GM12878 (cell line): ENCODE data around the gene AP4E1. TPM values are rescaled to one million over a fixed set of nuclear protein-coding genes. Genes with fewer than 3 reads are reported as not detected.
"Not testable (repeated sequence)": the region's sequence is repeated elsewhere in the genome, so short reads cannot be mapped to it uniquely, and the experiment has no call there.

ENCODE experiments used
- ATAC-seq: fragments of 200-7000 bp; cut with Tn5 transposase; 3 replicates; pipeline ENCODE4 v1.9.1; 2020; ENCODE audit warnings: mild to moderate bottlenecking, moderate library complexity
- BruUV-seq: library from RNA; stranded (reverse); fragments of 400-500 nt; replicated peaks from 2 replicates; lab custom pipeline; 2021; lab: Mats Ljungman, UMichigan
- CTCF ChIA-PET: fragments of 300-600 bp; sonication (Branson Sonifier 250); formaldehyde crosslinking; extraction: SDS; loops from one replicate; lab custom pipeline; 2021; ENCODE audit warnings: inconsistent platforms; lab: Yijun Ruan, JAX
- POLR2A ChIA-PET: fragments of 350-600 bp; formaldehyde crosslinking; extraction: SDS; loops from one replicate; lab custom pipeline; 2021; ENCODE audit warnings: inconsistent platforms; lab: Charles Lee
- RAD21 ChIA-PET: fragments of 300-600 bp; sonication (Branson Sonifier 250); formaldehyde crosslinking; loops from one replicate; lab custom pipeline; 2023; ENCODE audit warnings: antibody characterized with exemption; ENCODE audit not compliant: unreplicated experiment; lab: Charles Lee
- SMC1A ChIA-PET: fragments of 300-600 bp; sonication (Branson Sonifier 250); formaldehyde crosslinking; loops from one replicate; lab custom pipeline; 2023; ENCODE audit not compliant: unreplicated experiment, uncharacterized antibody; lab: Charles Lee
- DNase-seq: peaks from one replicate; pipeline ENCODE4 v3.0.0-alpha.2; 2011; ENCODE audit warnings: low read depth, low spot score
- FAIRE-seq: peaks from 3 replicates; lab custom pipeline; 2011; peaks lifted over from hg19 to GRCh38; lab: Jason Lieb, UNC
- H2AFZ ChIP-seq: 2 replicates; pipeline ENCODE4 v1.6.0; 2011; ENCODE audit warnings: low read depth, low read length, control low read depth; ENCODE audit not compliant: control insufficient read depth
- H3K27ac ChIP-seq: 2 replicates; pipeline ENCODE4 v1.5.1; 2011; ENCODE audit warnings: control low read depth; ENCODE audit not compliant: control insufficient read depth, insufficient read depth
- H3K27me3 ChIP-seq, 2 experiments: replicated peaks in 1 of 2; 2 replicates each; pipeline versions ENCODE4 v1.6.0 to v1.6.1; 2011; ENCODE audit warnings: low read length in 1 of 2; ENCODE audit not compliant: control insufficient read depth in 2 of 2, insufficient read depth in 2 of 2
- H3K36me3 ChIP-seq, 2 experiments: 2 replicates each; pipeline ENCODE4 v1.5.1; 2011; ENCODE audit warnings: low read length in 1 of 2; ENCODE audit not compliant: control insufficient read depth in 2 of 2, insufficient read depth in 2 of 2
- H3K4me1 ChIP-seq: 2 replicates; pipeline ENCODE4 v1.6.1; 2011; ENCODE audit warnings: mild to moderate bottlenecking, low read length, moderate library complexity, mixed read lengths; ENCODE audit not compliant: control insufficient read depth, insufficient read depth
- H3K4me2 ChIP-seq: 2 replicates; pipeline ENCODE4 v1.6.0; 2011; ENCODE audit warnings: control low read depth; ENCODE audit not compliant: control insufficient read depth, insufficient read depth
- H3K4me3 ChIP-seq: fragments of 200-600 bp; sonication (generic); 2 replicates; pipeline ENCODE4 v1.5.1; 2016
- H3K79me2 ChIP-seq: 2 replicates; pipeline ENCODE4 v1.6.0; 2011; ENCODE audit warnings: low read length; ENCODE audit not compliant: control insufficient read depth, insufficient read depth
- H3K9ac ChIP-seq: 2 replicates; pipeline ENCODE4 v1.8.0; 2011; ENCODE audit warnings: low read length, control low read depth, mixed read lengths; ENCODE audit not compliant: control insufficient read depth, insufficient read depth
- H3K9me3 ChIP-seq: replicated peaks from 3 replicates; pipeline ENCODE4 v1.5.1; 2011; ENCODE audit warnings: mild to moderate bottlenecking, low read length; ENCODE audit not compliant: control insufficient read depth, insufficient read depth
- H4K20me1 ChIP-seq: 2 replicates; pipeline ENCODE4 v1.6.0; 2011; ENCODE audit not compliant: control insufficient read depth, insufficient read depth
- ASH2L ChIP-seq: fragments of 300-600, 200-600 bp; sonication (generic); IDR thresholded peaks from 2 replicates; pipeline ENCODE4 v1.6.1; 2017; ENCODE audit warnings: low read depth, mild to moderate bottlenecking, borderline replicate concordance
- HDAC2 ChIP-seq: fragments of 200-600 bp; sonication (generic); IDR thresholded peaks from 2 replicates; pipeline ENCODE4 v1.6.1; 2017
- MYC ChIP-seq: IDR thresholded peaks from 2 replicates; pipeline ENCODE4 v1.6.1; 2011; ENCODE audit warnings: mild to moderate bottlenecking, low read length, moderate library complexity, inconsistent platforms; ENCODE audit not compliant: insufficient read depth, insufficient replicate concordance, insufficient read length, severe bottlenecking
- SRF ChIP-seq, 2 experiments: IDR thresholded peaks; 2 replicates each; pipeline ENCODE4 v1.6.1; 2011; ENCODE audit warnings: low read depth in 2 of 2, low read length in 2 of 2, mild to moderate bottlenecking in 1 of 2, moderate library complexity in 1 of 2
- TCF7 ChIP-seq: IDR thresholded peaks from 2 replicates; pipeline ENCODE4 v1.6.1; 2014; ENCODE audit warnings: antibody characterized with exemption, borderline replicate concordance
- ZBED1 ChIP-seq: IDR thresholded peaks from 2 replicates; pipeline ENCODE4 v1.6.1; 2016; ENCODE audit warnings: borderline replicate concordance
- WGBS: methylation state at CpG from one replicate; pipeline ENCODE4 v1.1.6; 2016; ENCODE audit warnings: low lambda C conversion rate; ENCODE audit not compliant: insufficient replicate concordance, insufficient coverage; ENCODE audit errors: missing lambda C conversion rate; 5-methylcytosine and 5-hydroxymethylcytosine counted together
- in situ Hi-C: fragments of 300-500 bp; cut with MboI; formaldehyde crosslinking; loops from 9 replicates; pipeline ENCODE4 v1.14.3; 2018; ENCODE audit warnings: mixed read lengths
- intact Hi-C: fragments of 100-400 bp; cut with micrococcal nuclease; formaldehyde crosslinking; loops from one replicate; pipeline ENCODE4 v1.14.2; 2022; ENCODE audit not compliant: unreplicated experiment
- polyA plus RNA-seq, 11 experiments: library from polyadenylated mRNA; depleted of rRNA in 4 of 11; unstranded in 6 of 11; stranded (reverse) in 5 of 11; fragments of >200 nt; fragmentation: Nextera tagmentation in 4 of 11; fragmentation: Illumina TruSeq in 1 of 11; extraction: Ambion mirVana in 4 of 11; extraction: Trizol in 1 of 11; gene quantifications; 1 replicate in 1 of 11; 2 replicates in 10 of 11; pipeline versions ENCODE4 v1.2.1 to v1.2.3, GENCODE V29; 2011 to 2016; ENCODE audit warnings: inconsistent platforms in 2 of 11, missing spikeins in 2 of 11, low read depth in 1 of 11
- total RNA-seq, 4 experiments: library from RNA; depleted of rRNA in 3 of 4; stranded (reverse); fragments of >200 nt in 3 of 4; fragmentation: Illumina TruSeq in 1 of 4; extraction: Trizol in 1 of 4; gene quantifications; 2 replicates each; pipeline versions ENCODE4 v1.2.1 to v1.2.3, GENCODE V29; 2013 to 2021
- TF ChIP-seq, protein P1 (sequence below): fragments of 450-650 bp; formaldehyde crosslinking; IDR thresholded peaks from 2 replicates; pipeline ENCODE4 v1.4.0; 2022; ENCODE audit warnings: mild to moderate bottlenecking, moderate library complexity

AP4E1 gene
- total and polyA plus RNA-seq, 10 of the 15 experiments (the other 5 are each of a cell fraction or from before 2014, with no cell fraction given), result 1.2 to 11.4 (median 6.7) TPM

DNA sequence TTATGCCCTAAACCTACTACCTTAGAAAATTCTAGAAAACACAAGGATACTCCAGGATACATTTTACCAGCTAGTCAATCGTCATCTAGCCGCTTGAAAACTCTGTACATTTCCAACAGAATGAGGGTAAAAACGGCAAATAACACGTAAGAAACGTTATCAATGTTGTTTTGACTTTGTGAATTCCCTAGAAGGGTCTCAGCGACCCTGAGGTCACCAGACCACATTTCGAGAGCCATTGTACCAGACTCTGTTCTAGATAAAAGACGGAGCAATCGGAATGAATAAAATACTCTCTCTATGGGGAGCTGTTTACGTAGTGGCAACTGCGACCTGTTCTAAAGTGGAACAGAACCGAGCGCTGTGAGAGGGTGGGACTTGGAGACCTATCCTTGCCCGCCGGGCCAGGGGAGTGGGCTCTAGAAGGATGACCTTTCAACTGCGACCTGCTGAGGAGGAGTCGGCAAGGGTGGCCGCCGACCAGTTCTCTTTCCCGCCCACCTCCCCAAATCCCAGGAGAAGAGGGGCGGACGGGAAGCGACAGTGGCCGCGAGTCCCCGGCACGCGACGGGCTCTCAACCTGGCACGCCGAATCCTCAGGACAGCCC, 778 bp upstream of the AP4E1 start (continued):
- TF ChIP-seq, protein P1, sequence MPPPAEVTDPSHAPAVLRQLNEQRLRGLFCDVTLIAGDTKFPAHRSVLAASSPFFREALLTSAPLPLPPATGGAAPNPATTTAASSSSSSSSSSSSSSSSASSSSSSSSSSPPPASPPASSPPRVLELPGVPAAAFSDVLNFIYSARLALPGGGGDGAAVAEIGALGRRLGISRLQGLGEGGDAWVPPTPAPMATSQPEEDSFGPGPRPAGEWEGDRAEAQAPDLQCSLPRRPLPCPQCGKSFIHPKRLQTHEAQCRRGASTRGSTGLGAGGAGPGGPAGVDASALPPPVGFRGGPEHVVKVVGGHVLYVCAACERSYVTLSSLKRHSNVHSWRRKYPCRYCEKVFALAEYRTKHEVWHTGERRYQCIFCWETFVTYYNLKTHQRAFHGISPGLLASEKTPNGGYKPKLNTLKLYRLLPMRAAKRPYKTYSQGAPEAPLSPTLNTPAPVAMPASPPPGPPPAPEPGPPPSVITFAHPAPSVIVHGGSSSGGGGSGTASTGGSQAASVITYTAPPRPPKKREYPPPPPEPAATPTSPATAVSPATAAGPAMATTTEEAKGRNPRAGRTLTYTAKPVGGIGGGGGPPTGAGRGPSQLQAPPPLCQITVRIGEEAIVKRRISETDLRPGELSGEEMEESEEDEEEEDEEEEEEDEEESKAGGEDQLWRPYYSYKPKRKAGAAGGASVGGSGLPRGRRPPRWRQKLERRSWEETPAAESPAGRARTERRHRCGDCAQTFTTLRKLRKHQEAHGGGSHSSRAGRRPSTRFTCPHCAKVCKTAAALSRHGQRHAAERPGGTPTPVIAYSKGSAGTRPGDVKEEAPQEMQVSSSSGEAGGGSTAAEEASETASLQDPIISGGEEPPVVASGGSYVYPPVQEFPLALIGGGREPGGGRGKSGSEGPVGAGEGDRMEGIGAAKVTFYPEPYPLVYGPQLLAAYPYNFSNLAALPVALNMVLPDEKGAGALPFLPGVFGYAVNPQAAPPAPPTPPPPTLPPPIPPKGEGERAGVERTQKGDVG (CRISPR knock-in tag), result no peak
- no peak for TF ChIP-seq MYC
- no peak for TF ChIP-seq TCF7
- no peak for TF ChIP-seq SRF (IDR thresholded peaks at IDR 0.05; ENCODE audit: low read depth in 2 of 2, low read length in 2 of 2)

DNA sequence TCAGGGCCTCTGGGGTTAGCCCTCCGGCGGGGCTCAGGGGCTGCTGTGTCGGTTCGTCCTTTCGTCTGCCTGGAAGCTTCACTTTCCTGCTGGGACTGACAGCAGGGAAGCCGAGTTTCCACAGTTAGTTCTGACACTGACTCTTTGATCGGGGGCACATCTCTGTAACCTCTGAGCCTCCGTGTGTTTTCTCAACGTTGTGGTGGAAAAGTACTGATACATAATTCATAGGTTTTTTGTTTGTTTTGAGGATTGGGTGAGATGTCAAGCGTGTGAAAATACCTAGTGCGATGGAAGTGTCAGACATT, 481 bp downstream of the AP4E1 start:
- Histone ChIP-seq H3K36me3 (0 out of 4 replicates have a peak, but pooled peaks cover 0 to 3% of the 10 kb centered on the region in 2 experiments), H3K4me3 (peak overlapping the region; percentile 99), H3K9ac (peak overlapping the region; percentile 98), H3K4me1 (no peaks in the 10 kb centered on the region; the same call in 1 of the 2 replicates), H3K27ac (peak overlapping the region; percentile 90), H4K20me1 (no peaks in the 10 kb centered on the region), H3K4me2 (peak overlapping the region; percentile 81), H2AFZ (peak overlapping the region; percentile 89), H3K27me3 (no peaks in the 10 kb centered on the region), H3K9me3 (no peaks in the 10 kb centered on the region; the same call in 2 of the 3 replicates), H3K79me2 (peaks cover 20% of the 10 kb centered on the region)
- TSS peak; percentile 60 for BruUV-seq
- intact Hi-C loops, result loop anchor here (5.0 to 10.0 kb wide), 2 partner anchors 552 to 734 kb away; partner anchors contain the start of gene GABPB1
- CTCF ChIA-PET, result interaction anchor here (0.8 to 1.8 kb wide), 5 partner anchors 13 to 411 kb away, joined by 3 to 5 read pairs (median 3); no protein-coding TSS in a partner anchor
- in situ Hi-C loops, result loop anchor here (5.0 to 10.0 kb wide), 2 partner anchors 232 to 554 kb away; partner anchors contain the start of gene GABPB1
- DNase-seq, result no peak
- 0 out of 2 replicates have a peak, but pooled peaks have one; percentile 23 for TF ChIP-seq HDAC2
- TF ChIP-seq ZBED1, result no peak
- 0 out of 2 replicates have a peak, but pooled peaks have one; percentile 27 for TF ChIP-seq ASH2L
- ATAC-seq, result peak; percentile 2; the same call in 2 of the 3 replicates
- FAIRE-seq, result no peak
- RAD21 ChIA-PET, result interaction anchor here (0.9 to 2.0 kb wide), 9 partner anchors 22 to 284 kb away, joined by 3 to 8 read pairs (median 4); no protein-coding TSS in a partner anchor
- SMC1A ChIA-PET, result interaction anchor here (1.0 kb wide), 1 partner anchor 30 kb away, joined by 3 read pairs; no protein-coding TSS in a partner anchor
- POLR2A ChIA-PET, result interaction anchor here (0.6 kb wide), 1 partner anchor 24 kb away, joined by 3 read pairs; no protein-coding TSS in a partner anchor
- under 1% methylated on average over 7 of the region's 11 CpGs for WGBS

- SMC1A ChIA-PET, H3K9me3 ChIP-seq, FAIRE-seq, H2AFZ ChIP-seq, BruUV-seq, H3K4me3 ChIP-seq, H3K27me3 ChIP-seq, H3K9ac ChIP-seq, intact Hi-C loops, POLR2A ChIA-PET, ATAC-seq, H3K36me3 ChIP-seq, DNase-seq, H3K4me1 ChIP-seq, H3K27ac ChIP-seq, H4K20me1 ChIP-seq, in situ Hi-C loops: not testable (repeated sequence)
- ChIA-PET RAD21 (interaction anchor here (1.7 to 2.0 kb wide), 2 partner anchors 32 to 155 kb away, joined by 4 to 8 read pairs; no protein-coding TSS in a partner anchor), CTCF (interaction anchor here (1.2 to 1.8 kb wide), 2 partner anchors 25 to 283 kb away, joined by 4 to 5 read pairs; no protein-coding TSS in a partner anchor)
- H3K4me2 ChIP-seq, result 0 out of 2 replicates have a peak overlapping the region, but pooled peaks have one; percentile 81
- WGBS, result 82% methylated on average over 3 of the region's 3 CpGs
- H3K79me2 ChIP-seq, result peaks cover 20% of the 10 kb centered on the region
Measured at GRCh38 chr15:50910426-50910795, 1.9 kb downstream of the AP4E1 start.
